Liver (tissue), 9 donors: ENCODE results near the gene NCMAP. TPM values are rescaled to one million over a fixed set of nuclear protein-coding genes. Genes with fewer than 3 reads are reported as not detected.

Experiments
- DNase-seq: peaks from one replicate; pipeline ENCODE4 v3.0.0-alpha.2; 2017; ENCODE audit warnings: low spot score
- H3K27ac ChIP-seq, 2 donors: one replicate each; pipeline ENCODE4 v1.7.0; 2013; ENCODE audit warnings: inconsistent platforms in 2 of 2, low read length in 2 of 2, control low read depth in 1 of 2, low read depth in 1 of 2, mild to moderate bottlenecking in 1 of 2
- H3K27me3 ChIP-seq, 4 donors: one replicate each; pipeline versions ENCODE4 v1.6.1 to v1.7.0; 2013; ENCODE audit warnings: low read length in 3 of 4, inconsistent platforms in 1 of 4, mild to moderate bottlenecking in 1 of 4, moderate library complexity in 1 of 4; ENCODE audit not compliant: control insufficient read depth in 4 of 4, insufficient read depth in 4 of 4
- H3K36me3 ChIP-seq, 4 donors: one replicate each; pipeline versions ENCODE4 v1.6.1 to v1.7.0; 2013; ENCODE audit warnings: low read length in 3 of 4, mild to moderate bottlenecking in 3 of 4, low read depth in 1 of 4, moderate library complexity in 1 of 4; ENCODE audit not compliant: control insufficient read depth in 4 of 4, insufficient read depth in 3 of 4
- H3K4me1 ChIP-seq, 4 donors: one replicate each; pipeline versions ENCODE4 v1.6.1 to v1.7.0; 2013; ENCODE audit warnings: low read length in 3 of 4, mild to moderate bottlenecking in 3 of 4, moderate library complexity in 1 of 4; ENCODE audit not compliant: control insufficient read depth in 4 of 4, insufficient read depth in 4 of 4
- H3K4me3 ChIP-seq, 3 donors: one replicate each; pipeline versions ENCODE4 v1.6.1 to v1.7.0; 2013; ENCODE audit warnings: low read length in 3 of 3, control low read depth in 1 of 3, low read depth in 1 of 3, mild to moderate bottlenecking in 1 of 3
- H3K9ac ChIP-seq, 2 donors: one replicate each; pipeline ENCODE4 v1.7.0; 2013; ENCODE audit warnings: low read length in 2 of 2, mild to moderate bottlenecking in 2 of 2, moderate library complexity in 2 of 2, control low read depth in 1 of 2, low read depth in 1 of 2
- H3K9me3 ChIP-seq, 4 donors: one replicate each; pipeline versions ENCODE4 v1.6.1 to v1.7.0; 2013; ENCODE audit warnings: low read length in 3 of 4; ENCODE audit not compliant: control insufficient read depth in 4 of 4
- ATF3 ChIP-seq: IDR thresholded peaks from 2 replicates; pipeline ENCODE4 v1.6.1; 2016; ENCODE audit warnings: antibody characterized with exemption
- EGR1 ChIP-seq, 2 donors: IDR thresholded peaks; 2 replicates each; pipeline ENCODE4 v1.6.1; 2016 to 2018; ENCODE audit warnings: antibody characterized with exemption in 2 of 2, low read depth in 2 of 2
- FOXA1 ChIP-seq: IDR thresholded peaks from 2 replicates; pipeline ENCODE4 v1.6.1; 2016; ENCODE audit warnings: antibody characterized with exemption
- FOXA2 ChIP-seq: IDR thresholded peaks from 2 replicates; pipeline ENCODE4 v1.6.1; 2016; ENCODE audit warnings: antibody characterized with exemption
- GABPA ChIP-seq, 2 donors: IDR thresholded peaks in 1 of 2; conservative IDR thresholded peaks in 1 of 2; 2 replicates each; pipeline ENCODE4 v1.6.1; 2016; ENCODE audit warnings: antibody characterized with exemption in 2 of 2, mild to moderate bottlenecking in 1 of 2, moderate library complexity in 1 of 2
- HNF4A ChIP-seq, 2 donors: conservative IDR thresholded peaks; 2 replicates each; pipeline ENCODE4 v1.6.1; 2016; ENCODE audit warnings: antibody characterized with exemption in 2 of 2, mild to moderate bottlenecking in 2 of 2
- HNF4G ChIP-seq: IDR thresholded peaks from 2 replicates; pipeline ENCODE4 v1.6.1; 2016; ENCODE audit warnings: antibody characterized with exemption
- JUND ChIP-seq, 2 donors: IDR thresholded peaks; 2 replicates each; pipeline ENCODE4 v1.6.1; 2016; ENCODE audit warnings: antibody characterized with exemption in 2 of 2
- MAX ChIP-seq: IDR thresholded peaks from 2 replicates; pipeline ENCODE4 v1.6.1; 2016; ENCODE audit warnings: antibody characterized with exemption
- NR2F2 ChIP-seq: IDR thresholded peaks from 2 replicates; pipeline ENCODE4 v1.6.1; 2016; ENCODE audit warnings: antibody characterized with exemption
- RAD21 ChIP-seq, 2 donors: IDR thresholded peaks; 2 replicates each; pipeline ENCODE4 v1.6.1; 2016; ENCODE audit warnings: antibody characterized with exemption in 2 of 2, mild to moderate bottlenecking in 2 of 2
- REST ChIP-seq: IDR thresholded peaks from 2 replicates; pipeline ENCODE4 v1.6.1; 2016; ENCODE audit warnings: antibody characterized with exemption, mild to moderate bottlenecking
- RXRA ChIP-seq, 2 donors: IDR thresholded peaks; 2 replicates each; pipeline ENCODE4 v1.6.1; 2017 to 2018; ENCODE audit warnings: antibody characterized with exemption in 2 of 2, mild to moderate bottlenecking in 1 of 2
- SP1 ChIP-seq: IDR thresholded peaks from 2 replicates; pipeline ENCODE4 v1.6.1; 2018; ENCODE audit warnings: antibody characterized with exemption, mild to moderate bottlenecking
- TAF1 ChIP-seq: conservative IDR thresholded peaks from 2 replicates; pipeline ENCODE4 v1.6.1; 2016; ENCODE audit warnings: antibody characterized with exemption, mild to moderate bottlenecking
- YY1 ChIP-seq: IDR thresholded peaks from 2 replicates; pipeline ENCODE4 v1.6.1; 2016; ENCODE audit warnings: antibody characterized with exemption, mild to moderate bottlenecking
- WGBS: extraction: QIAGEN DNeasy Blood & Tissue Kit; methylation state at CpG from one replicate; pipeline ENCODE4 v1.1.7; 2013; 5-methylcytosine and 5-hydroxymethylcytosine counted together
- polyA plus RNA-seq, 2 donors: library from polyadenylated mRNA; stranded (reverse) in 1 of 2; unstranded in 1 of 2; fragments of 200-250 nt in 1 of 2; fragments of >200 nt in 1 of 2; fragmentation: Nextera tagmentation in 1 of 2; extraction: Ambion mirVana in 1 of 2; gene quantifications; one replicate each; pipeline versions ENCODE4 v1.2.1 to v1.2.3, GENCODE V29; 2013 to 2015
- total RNA-seq, 2 donors: library from RNA; depleted of rRNA; stranded (reverse); fragments of >200 nt; gene quantifications; one replicate each; pipeline ENCODE4 v1.2.3, GENCODE V29; 2014
- TF ChIP-seq, protein P1 (sequence below): fragments of 150-350 bp; IDR thresholded peaks from 2 replicates; pipeline ENCODE4 v1.5.1; 2017; ENCODE audit warnings: improper control_type of control experiment, low read depth, low read length; ENCODE audit not compliant: missing input control
- TF ChIP-seq, protein P2 (sequence below): IDR thresholded peaks from 2 replicates; pipeline ENCODE4 v1.6.1; 2016; ENCODE audit warnings: antibody characterized with exemption
- donor health status: healthy.
- donor health status: healthy.
- donor health status: healthy.
- donor health status: healthy.
- donor health status: healthy.

Gene NCMAP
- total and polyA plus RNA-seq, 4 donors = 0.31 to 4.8 (median 0.61) TPM

DNA sequence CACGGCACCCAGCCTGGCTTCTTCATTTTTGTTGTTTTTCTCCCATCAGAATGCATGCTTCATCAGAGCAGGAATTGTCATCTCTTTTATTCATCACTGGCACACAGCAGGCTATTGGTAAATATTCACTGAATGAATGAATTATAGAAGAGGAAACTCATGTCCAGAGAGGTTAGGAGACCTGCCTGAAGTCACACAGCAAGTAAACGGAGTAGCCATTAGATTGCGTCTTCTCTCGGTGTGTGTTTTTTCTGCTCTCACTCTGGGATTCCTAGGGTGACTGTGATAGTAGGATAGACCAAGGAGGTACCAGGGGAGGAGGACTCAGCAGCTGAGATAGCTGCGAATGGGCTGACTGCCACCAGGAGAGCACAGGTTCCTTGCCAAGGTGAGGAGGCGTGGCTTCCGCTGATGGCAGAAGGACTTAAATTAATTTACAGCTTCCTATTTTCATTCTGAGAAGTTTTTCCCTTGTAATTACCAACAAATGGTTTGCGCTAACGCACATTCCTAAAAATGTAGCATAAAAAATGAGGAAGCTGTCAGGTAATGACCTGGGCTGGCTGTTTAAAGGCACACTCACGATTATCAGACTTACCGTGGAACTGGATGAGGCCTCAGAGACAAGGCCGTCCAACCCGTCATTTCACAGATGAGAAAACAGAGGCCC is 4.5 kb upstream of the NCMAP start (continued):
- TF ChIP-seq REST (no peak), NR2F2 (no peak), SP1 (no peak)

- DNase-seq = no peak
- no peaks in the 10 kb centered on the region for H3K36me3 ChIP-seq
- H3K27me3 ChIP-seq = no peaks in the 10 kb centered on the region
- peak overlapping the region; percentile 32 to 38 for H3K27ac ChIP-seq
- 55% methylated on average over 10 of the region's 10 CpGs for WGBS
- no peaks in the 10 kb centered on the region for H3K9me3 ChIP-seq
- peak overlapping the region in 1 of 2 donors; percentile 20 for H3K9ac ChIP-seq
- TF ChIP-seq TAF1 (no peak), HNF4A (conservative IDR thresholded peaks at IDR 0.05) (peak; percentile 83 to 86), ATF3 (peak; percentile 39), FOXA2 (peak; percentile 16), YY1 (peak; percentile 51), NR2F2 (no peak), FOXA1 (peak; percentile 28), SP1 (peak; percentile 65), HNF4G (no peak), EGR1 (IDR thresholded peaks at IDR 0.05; ENCODE audit: low read depth in 2 of 2) (no peak), RAD21 (IDR thresholded peaks at IDR 0.05) (peak in 1 of 2 donors; percentile 24), GABPA (IDR thresholded peaks at IDR 0.05 in 1 of 2, conservative IDR thresholded peaks at IDR 0.05 in 1 of 2) (no peak), MAX (peak; percentile 35), REST (no peak), JUND (IDR thresholded peaks at IDR 0.05) (peak; percentile 29 to 65), RXRA (IDR thresholded peaks at IDR 0.05) (peak; percentile 63 to 74)
- TF ChIP-seq, protein P1, sequence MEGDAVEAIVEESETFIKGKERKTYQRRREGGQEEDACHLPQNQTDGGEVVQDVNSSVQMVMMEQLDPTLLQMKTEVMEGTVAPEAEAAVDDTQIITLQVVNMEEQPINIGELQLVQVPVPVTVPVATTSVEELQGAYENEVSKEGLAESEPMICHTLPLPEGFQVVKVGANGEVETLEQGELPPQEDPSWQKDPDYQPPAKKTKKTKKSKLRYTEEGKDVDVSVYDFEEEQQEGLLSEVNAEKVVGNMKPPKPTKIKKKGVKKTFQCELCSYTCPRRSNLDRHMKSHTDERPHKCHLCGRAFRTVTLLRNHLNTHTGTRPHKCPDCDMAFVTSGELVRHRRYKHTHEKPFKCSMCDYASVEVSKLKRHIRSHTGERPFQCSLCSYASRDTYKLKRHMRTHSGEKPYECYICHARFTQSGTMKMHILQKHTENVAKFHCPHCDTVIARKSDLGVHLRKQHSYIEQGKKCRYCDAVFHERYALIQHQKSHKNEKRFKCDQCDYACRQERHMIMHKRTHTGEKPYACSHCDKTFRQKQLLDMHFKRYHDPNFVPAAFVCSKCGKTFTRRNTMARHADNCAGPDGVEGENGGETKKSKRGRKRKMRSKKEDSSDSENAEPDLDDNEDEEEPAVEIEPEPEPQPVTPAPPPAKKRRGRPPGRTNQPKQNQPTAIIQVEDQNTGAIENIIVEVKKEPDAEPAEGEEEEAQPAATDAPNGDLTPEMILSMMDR = no peak
- TF ChIP-seq, protein P2, sequence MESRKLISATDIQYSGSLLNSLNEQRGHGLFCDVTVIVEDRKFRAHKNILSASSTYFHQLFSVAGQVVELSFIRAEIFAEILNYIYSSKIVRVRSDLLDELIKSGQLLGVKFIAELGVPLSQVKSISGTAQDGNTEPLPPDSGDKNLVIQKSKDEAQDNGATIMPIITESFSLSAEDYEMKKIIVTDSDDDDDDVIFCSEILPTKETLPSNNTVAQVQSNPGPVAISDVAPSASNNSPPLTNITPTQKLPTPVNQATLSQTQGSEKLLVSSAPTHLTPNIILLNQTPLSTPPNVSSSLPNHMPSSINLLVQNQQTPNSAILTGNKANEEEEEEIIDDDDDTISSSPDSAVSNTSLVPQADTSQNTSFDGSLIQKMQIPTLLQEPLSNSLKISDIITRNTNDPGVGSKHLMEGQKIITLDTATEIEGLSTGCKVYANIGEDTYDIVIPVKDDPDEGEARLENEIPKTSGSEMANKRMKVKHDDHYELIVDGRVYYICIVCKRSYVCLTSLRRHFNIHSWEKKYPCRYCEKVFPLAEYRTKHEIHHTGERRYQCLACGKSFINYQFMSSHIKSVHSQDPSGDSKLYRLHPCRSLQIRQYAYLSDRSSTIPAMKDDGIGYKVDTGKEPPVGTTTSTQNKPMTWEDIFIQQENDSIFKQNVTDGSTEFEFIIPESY = peak; percentile 18
- H3K4me3 ChIP-seq = no peak overlapping the region
- H3K4me1 ChIP-seq = peaks cover 5 to 42% (median 32%) of the 10 kb centered on the region in 4 donors
These were observed 3.8 kb upstream of the NCMAP start for GRCh38 chr1:24551960-24552571.
